Brain microvascular endothelial cell (primary cell): ENCODE data around the gene AMHR2.
A peak's percentile ranks its signal among the peaks of the same experiment; 100 is the strongest.
"Not testable (repeated sequence)": the region's sequence is repeated elsewhere in the genome, so short reads cannot be mapped to it uniquely, and the experiment has no call there.

Experiments used
- DNase-seq: peaks from one replicate; pipeline ENCODE4 v3.0.0-alpha.2; 2020
- H3K27ac ChIP-seq: fragments of 250-450 bp; sonication (Bioruptor Pico); 2 replicates; pipeline ENCODE4 v1.5.1; 2020; ENCODE audit warnings: mild to moderate bottlenecking, moderate library complexity
- H3K27me3 ChIP-seq: fragments of 250-450 bp; sonication (Bioruptor Pico); replicated peaks from 2 replicates; pipeline ENCODE4 v1.5.1; 2020; ENCODE audit warnings: mild to moderate bottlenecking
- H3K36me3 ChIP-seq: fragments of 250-450 bp; sonication (Bioruptor Pico); replicated peaks from 2 replicates; pipeline ENCODE4 v1.5.1; 2020; ENCODE audit warnings: mild to moderate bottlenecking
- H3K4me3 ChIP-seq: 2 replicates; pipeline ENCODE4 v1.5.1; 2011; ENCODE audit warnings: low read depth, mild to moderate bottlenecking, control low read depth, low read length, moderate library complexity
- CTCF ChIP-seq: IDR thresholded peaks from 2 replicates; pipeline ENCODE4 v1.5.1; 2011; ENCODE audit warnings: low read depth, mild to moderate bottlenecking, moderate library complexity, low read length, control low read depth, inconsistent platforms; ENCODE audit errors: missing control alignments
- in situ Hi-C: cut with HindIII; loops from 2 replicates; pipeline ENCODE4 v1.10.0; 2017; ENCODE audit warnings: low sequenced_read_pairs, low pct_ligation_motif_present

Gene AMHR2

GRCh38 chr12:53430116-53430515, 6.5 kb downstream of the AMHR2 start:
- no peak for DNase-seq
- Histone ChIP-seq H3K4me3 (no peak overlapping the region), H3K36me3 (no peaks in the 10 kb centered on the region), H3K27me3 (no peaks in the 10 kb centered on the region), H3K27ac (no peak overlapping the region)
- in situ Hi-C loops: no loop called here
- TF ChIP-seq CTCF: no peak

GRCh38 chr12:53431187-53431586, 7.5 kb downstream of the AMHR2 start:
- no peaks in the 10 kb centered on the region for H3K36me3 ChIP-seq
- H3K4me3 ChIP-seq: no peak overlapping the region
- in situ Hi-C loops: no loop called here
- H3K27ac ChIP-seq: no peak overlapping the region
- DNase-seq: no peak
- H3K27me3 ChIP-seq: no peaks in the 10 kb centered on the region
- TF ChIP-seq CTCF: no peak

GRCh38 chr12:53435326-53435725, 11.7 kb downstream of the AMHR2 start:
- H3K36me3 ChIP-seq, in situ Hi-C loops, H3K4me3 ChIP-seq, H3K27ac ChIP-seq, DNase-seq, H3K27me3 ChIP-seq: not testable (repeated sequence)

- H3K27me3 ChIP-seq, H3K27ac ChIP-seq, H3K36me3 ChIP-seq, DNase-seq, in situ Hi-C loops, H3K4me3 ChIP-seq: not testable (repeated sequence)
These were observed 15.9 kb downstream of the AMHR2 start for GRCh38 chr12:53439582-53439981.

- in situ Hi-C loops: no loop called here
- Histone ChIP-seq H3K36me3 (peaks cover 9% of the 10 kb centered on the region), H3K27ac (peak within 1 kb of the TSS; percentile 75), H3K27me3 (no peaks in the 10 kb centered on the region), H3K4me3 (peak within 1 kb of the TSS; percentile 81)
- TF ChIP-seq CTCF: no peak
- DNase-seq: peak; percentile 100
These were observed 17.6 kb downstream of the AMHR2 start, which contains the start of gene PRR13 for GRCh38 chr12:53441040-53441833. PRR13 (plus strand) TSS chr12:53441734; CDS start chr12:53442715, 981 bp downstream.

- DNase-seq: no peak
- peaks cover 27% of the 10 kb centered on the region for H3K36me3 ChIP-seq
- no peaks in the 10 kb centered on the region for H3K27me3 ChIP-seq
- H3K4me3 ChIP-seq: no peak overlapping the region
- H3K27ac ChIP-seq: no peak overlapping the region
- no peak for TF ChIP-seq CTCF
- in situ Hi-C loops: no loop called here
These were observed 20.3 kb downstream of the AMHR2 start for GRCh38 chr12:53443955-53444354.

- H3K4me3 ChIP-seq, in situ Hi-C loops, H3K27ac ChIP-seq, H3K27me3 ChIP-seq, DNase-seq: not testable (repeated sequence)
- peaks cover 27% of the 10 kb centered on the region for H3K36me3 ChIP-seq
These were observed 21.1 kb downstream of the AMHR2 start for GRCh38 chr12:53444593-53445325.
